ENCODE results near the gene TMEM125. TPM values are rescaled to one million over a fixed set of nuclear protein-coding genes. Genes with fewer than 3 reads are reported as not detected.

Gene TMEM125
- total RNA-seq, 1 donor from 2014 or later = 0.64 TPM

- H3K27ac Mint-ChIP-seq (ENCODE audit: unreplicated experiment) = no peak overlapping the region
- TF ChIP-seq CTCF (IDR thresholded peaks at IDR 0.05; ENCODE audit: insufficient read depth, low read depth, low read length) = no peak
- TF ChIP-seq EZH2 (IDR thresholded peaks at IDR 0.05; ENCODE audit: insufficient read depth, low read length) = no peak
Measured at GRCh38 chr1:43312663-43313515, 43.1 kb downstream of the TMEM125 start.

GRCh38 chr1:43313771-43314170 lies 44.0 kb downstream of the TMEM125 start:
- no peaks in the 10 kb centered on the region for H4K20me1 ChIP-seq (ENCODE audit: insufficient read depth, low read length)
- H3K9ac ChIP-seq (ENCODE audit: low read length) = no peak overlapping the region
- H2AFZ ChIP-seq (ENCODE audit: low read depth, low read length) = no peak overlapping the region
- Mint-ChIP-seq H3K4me1 (ENCODE audit: low read depth, unreplicated experiment) (peaks cover 8% of the 10 kb centered on the region), H3K36me3 (ENCODE audit: low read depth, unreplicated experiment) (no peaks in the 10 kb centered on the region), H3K27me3 (ENCODE audit: low read depth, unreplicated experiment) (peaks cover 19% of the 10 kb centered on the region), H3K9me3 (ENCODE audit: unreplicated experiment) (peaks cover 2% of the 10 kb centered on the region), H3K4me3 (ENCODE audit: unreplicated experiment) (no peak overlapping the region), H3K27ac (ENCODE audit: unreplicated experiment) (no peak overlapping the region)
- no peaks in the 10 kb centered on the region for H3K4me1 ChIP-seq (ENCODE audit: insufficient read depth, low read length)
- TF ChIP-seq EZH2 (IDR thresholded peaks at IDR 0.05; ENCODE audit: insufficient read depth, low read length) (no peak), CTCF (IDR thresholded peaks at IDR 0.05; ENCODE audit: insufficient read depth, low read depth, low read length) (no peak)
- no peak for FAIRE-seq
- DNase-seq (ENCODE audit: low read depth) = no peak
- no peaks in the 10 kb centered on the region for H3K9me3 ChIP-seq (ENCODE audit: insufficient read depth, low read depth, low read length)
- no peaks in the 10 kb centered on the region for H3K27me3 ChIP-seq (ENCODE audit: insufficient read depth, low read length)
- no peaks in the 10 kb centered on the region for H3K79me2 ChIP-seq (ENCODE audit: insufficient read depth, low read length)
- no peak overlapping the region for H3K4me3 ChIP-seq (ENCODE audit: insufficient read depth, low read depth, low read length)
- no peak overlapping the region for H3K27ac ChIP-seq (ENCODE audit: low read depth, low read length)
- no peaks in the 10 kb centered on the region for H3K36me3 ChIP-seq (ENCODE audit: insufficient read depth, low read length)
- H3K4me2 ChIP-seq (ENCODE audit: low read length) = no peak overlapping the region

More at GRCh38 chr1:43312663-43313515, 43.1 kb downstream of the TMEM125 start:
- Mint-ChIP-seq H3K9me3 (ENCODE audit: unreplicated experiment) (peaks cover 7% of the 10 kb centered on the region), H3K4me1 (ENCODE audit: low read depth, unreplicated experiment) (peaks cover 4% of the 10 kb centered on the region), H3K27me3 (ENCODE audit: low read depth, unreplicated experiment) (peaks cover 27% of the 10 kb centered on the region), H3K4me3 (ENCODE audit: unreplicated experiment) (no peak overlapping the region), H3K36me3 (ENCODE audit: low read depth, unreplicated experiment) (peaks cover 3% of the 10 kb centered on the region)
- Histone ChIP-seq H3K27ac (ENCODE audit: low read depth, low read length) (no peak overlapping the region), H3K79me2 (ENCODE audit: insufficient read depth, low read length) (no peaks in the 10 kb centered on the region), H4K20me1 (ENCODE audit: insufficient read depth, low read length) (no peaks in the 10 kb centered on the region), H2AFZ (ENCODE audit: low read depth, low read length) (no peak overlapping the region), H3K36me3 (ENCODE audit: insufficient read depth, low read length) (no peaks in the 10 kb centered on the region), H3K9me3 (ENCODE audit: insufficient read depth, low read depth, low read length) (no peaks in the 10 kb centered on the region), H3K27me3 (ENCODE audit: insufficient read depth, low read length) (no peaks in the 10 kb centered on the region), H3K4me1 (ENCODE audit: insufficient read depth, low read length) (no peaks in the 10 kb centered on the region), H3K4me2 (ENCODE audit: low read length) (no peak overlapping the region), H3K4me3 (ENCODE audit: insufficient read depth, low read depth, low read length) (no peak overlapping the region), H3K9ac (ENCODE audit: low read length) (no peak overlapping the region)
- FAIRE-seq (no peak), DNase-seq (ENCODE audit: low read depth) (no peak)

- no peaks in the 10 kb centered on the region for H3K4me1 ChIP-seq (ENCODE audit: insufficient read depth, low read length)
- H2AFZ ChIP-seq (ENCODE audit: low read depth, low read length) = no peak overlapping the region
- H3K27me3 Mint-ChIP-seq (ENCODE audit: low read depth, unreplicated experiment) = peaks cover 19% of the 10 kb centered on the region
- no peak overlapping the region for H3K4me3 Mint-ChIP-seq (ENCODE audit: unreplicated experiment)
- TF ChIP-seq EZH2 (IDR thresholded peaks at IDR 0.05; ENCODE audit: insufficient read depth, low read length) (no peak), CTCF (IDR thresholded peaks at IDR 0.05; ENCODE audit: insufficient read depth, low read depth, low read length) (no peak)
- no peak overlapping the region for H3K4me2 ChIP-seq (ENCODE audit: low read length)
- FAIRE-seq (no peak), DNase-seq (ENCODE audit: low read depth) (no peak)
- H4K20me1 ChIP-seq (ENCODE audit: insufficient read depth, low read length) = no peaks in the 10 kb centered on the region
- no peaks in the 10 kb centered on the region for H3K36me3 Mint-ChIP-seq (ENCODE audit: low read depth, unreplicated experiment)
- H3K79me2 ChIP-seq (ENCODE audit: insufficient read depth, low read length) = no peaks in the 10 kb centered on the region
- H3K9me3 Mint-ChIP-seq (ENCODE audit: unreplicated experiment) = peaks cover 2% of the 10 kb centered on the region
- H3K4me3 ChIP-seq (ENCODE audit: insufficient read depth, low read depth, low read length) = no peak overlapping the region
- no peaks in the 10 kb centered on the region for H3K9me3 ChIP-seq (ENCODE audit: insufficient read depth, low read depth, low read length)
- peaks cover 8% of the 10 kb centered on the region for H3K4me1 Mint-ChIP-seq (ENCODE audit: low read depth, unreplicated experiment)
- no peak overlapping the region for H3K9ac ChIP-seq (ENCODE audit: low read length)
- no peak overlapping the region for H3K27ac ChIP-seq (ENCODE audit: low read depth, low read length)
- H3K27me3 ChIP-seq (ENCODE audit: insufficient read depth, low read length) = no peaks in the 10 kb centered on the region
- H3K36me3 ChIP-seq (ENCODE audit: insufficient read depth, low read length) = no peaks in the 10 kb centered on the region
- H3K27ac Mint-ChIP-seq (ENCODE audit: unreplicated experiment) = no peak overlapping the region
Measured at GRCh38 chr1:43314233-43314632, 44.5 kb downstream of the TMEM125 start.
